ENCODE data around the gene LYZL4. TPM values are rescaled to one million over a fixed set of nuclear protein-coding genes. Genes with fewer than 3 reads are reported as not detected.

Gene LYZL4
- total and polyA plus RNA-seq, 2 experiments from 2014 or later: not detected

- Histone ChIP-seq H3K27ac (no peak overlapping the region), H3F3A (ENCODE audit: insufficient read depth) (no peaks in the 10 kb centered on the region), H3K4me1 (ENCODE audit: insufficient read depth) (no peaks in the 10 kb centered on the region; the same call in 1 of the 2 replicates), H3K36me3 (ENCODE audit: low read depth) (no peaks in the 10 kb centered on the region), H4K20me1 (ENCODE audit: insufficient read depth) (no peaks in the 10 kb centered on the region), H3K79me2 (ENCODE audit: insufficient read depth) (no peaks in the 10 kb centered on the region), H2AFZ (no peak overlapping the region), H3K9me2 (ENCODE audit: insufficient read depth) (no peaks in the 10 kb centered on the region), H3K27me3 (replicated peaks; ENCODE audit: insufficient read depth) (peaks cover 16% of the 10 kb centered on the region; the same call in 1 of the 2 replicates), H3K4me3 (no peak overlapping the region), H3K9ac (no peak overlapping the region), H3K4me2 (ENCODE audit: unreplicated experiment) (no peak overlapping the region), H3K9me3 (ENCODE audit: low read depth) (no peaks in the 10 kb centered on the region)
- TF ChIP-seq EZH2phosphoT487 (IDR thresholded peaks at IDR 0.05; ENCODE audit: insufficient read depth, low read depth): no peak
- no peak for TF ChIP-seq EZH2 (IDR thresholded peaks at IDR 0.05; ENCODE audit: insufficient read depth, poor library complexity, severe bottlenecking)
- in situ Hi-C loops (cut with MboI): no loop called here
- DNase-seq: no peak
- WGBS, 2 experiments (ENCODE audit: low coverage in 1 of 2, low lambda C conversion rate in 2 of 2, missing lambda C conversion rate in 2 of 2): 32 to 43% methylated on average over 7 of the region's 7 CpGs
These were observed 60.4 kb downstream of the LYZL4 start for GRCh38 chr3:42349765-42350594.

GRCh38 chr3:42347928-42348327, 62.5 kb downstream of the LYZL4 start:
- in situ Hi-C loops (cut with MboI): no loop called here
- no peak overlapping the region for H3K4me3 ChIP-seq
- no peaks in the 10 kb centered on the region for H3F3A ChIP-seq (ENCODE audit: insufficient read depth)
- peaks cover 16% of the 10 kb centered on the region; the same call in 1 of the 2 replicates for H3K27me3 ChIP-seq (replicated peaks; ENCODE audit: insufficient read depth)
- no peak overlapping the region for H3K27ac ChIP-seq
- DNase-seq: no peak
- TF ChIP-seq EZH2phosphoT487 (IDR thresholded peaks at IDR 0.05; ENCODE audit: insufficient read depth, low read depth) (no peak), EZH2 (IDR thresholded peaks at IDR 0.05; ENCODE audit: insufficient read depth, poor library complexity, severe bottlenecking) (no peak)
- no peaks in the 10 kb centered on the region for H4K20me1 ChIP-seq (ENCODE audit: insufficient read depth)
- no peak overlapping the region for H3K9ac ChIP-seq
- H3K4me1 ChIP-seq (ENCODE audit: insufficient read depth): no peaks in the 10 kb centered on the region; the same call in 1 of the 2 replicates
- 17 to 27% methylated on average over 2 of the region's 2 CpGs for WGBS, 2 experiments (ENCODE audit: low coverage in 1 of 2, low lambda C conversion rate in 2 of 2, missing lambda C conversion rate in 2 of 2)
- no peak overlapping the region for H3K4me2 ChIP-seq (ENCODE audit: unreplicated experiment)
- H2AFZ ChIP-seq: no peak overlapping the region
- H3K36me3 ChIP-seq (ENCODE audit: low read depth): no peaks in the 10 kb centered on the region
- no peaks in the 10 kb centered on the region for H3K9me2 ChIP-seq (ENCODE audit: insufficient read depth)
- no peaks in the 10 kb centered on the region for H3K79me2 ChIP-seq (ENCODE audit: insufficient read depth)
- no peaks in the 10 kb centered on the region for H3K9me3 ChIP-seq (ENCODE audit: low read depth)

Other genes starting within 250 kb of the LYZL4 start
- 0.97 TPM in 1 of 2 replicates, not detected in the other for gene CCK, start 144.4 kb downstream of the LYZL4 start, total RNA-seq (2014; rRNA removed; shearing (Covaris generic))
- gene CCK, start 144.4 kb downstream of the LYZL4 start, polyA plus RNA-seq (2016; fragmentation: Nextera tagmentation; extraction: Ambion mirVana): 0.93 TPM in 1 of 2 replicates, not detected in the other
- gene VIPR1, start 92.0 kb upstream of the LYZL4 start, total RNA-seq (2014; rRNA removed; shearing (Covaris generic)): not detected in 2 replicates
- not detected in 2 replicates for gene VIPR1, start 92.0 kb upstream of the LYZL4 start, polyA plus RNA-seq (2016; fragmentation: Nextera tagmentation; extraction: Ambion mirVana)
- 67.3 and 80.1 TPM in 2 replicates for gene SEC22C, start 171.4 kb upstream of the LYZL4 start, total RNA-seq (2014; rRNA removed; shearing (Covaris generic))
- gene SEC22C, start 171.4 kb upstream of the LYZL4 start, polyA plus RNA-seq (2016; fragmentation: Nextera tagmentation; extraction: Ambion mirVana): 55.9 and 56.9 TPM in 2 replicates
- gene SS18L2, start 180.2 kb upstream of the LYZL4 start, total RNA-seq (2014; rRNA removed; shearing (Covaris generic)): 11.1 and 23.5 TPM in 2 replicates
- 46.9 and 49.1 TPM in 2 replicates for gene SS18L2, start 180.2 kb upstream of the LYZL4 start, polyA plus RNA-seq (2016; fragmentation: Nextera tagmentation; extraction: Ambion mirVana)
- 26.0 and 41.9 TPM in 2 replicates for gene NKTR, start 190.1 kb upstream of the LYZL4 start, total RNA-seq (2014; rRNA removed; shearing (Covaris generic))
- gene NKTR, start 190.1 kb upstream of the LYZL4 start, polyA plus RNA-seq (2016; fragmentation: Nextera tagmentation; extraction: Ambion mirVana): 25.8 and 32.6 TPM in 2 replicates
- 65.4 and 72.8 TPM in 2 replicates for gene ZBTB47, start 243.1 kb upstream of the LYZL4 start, total RNA-seq (2014; rRNA removed; shearing (Covaris generic))
- 5.2 TPM in 2 replicates for gene ZBTB47, start 243.1 kb upstream of the LYZL4 start, polyA plus RNA-seq (2016; fragmentation: Nextera tagmentation; extraction: Ambion mirVana)